ENCODE data around the gene PADI4. TPM values are rescaled to one million over a fixed set of nuclear protein-coding genes. Genes with fewer than 3 reads are reported as not detected.

The PADI4 gene
- total and polyA plus RNA-seq, 2 of the 4 experiments (the other 2 are of a cell fraction), result not detected

DNA sequence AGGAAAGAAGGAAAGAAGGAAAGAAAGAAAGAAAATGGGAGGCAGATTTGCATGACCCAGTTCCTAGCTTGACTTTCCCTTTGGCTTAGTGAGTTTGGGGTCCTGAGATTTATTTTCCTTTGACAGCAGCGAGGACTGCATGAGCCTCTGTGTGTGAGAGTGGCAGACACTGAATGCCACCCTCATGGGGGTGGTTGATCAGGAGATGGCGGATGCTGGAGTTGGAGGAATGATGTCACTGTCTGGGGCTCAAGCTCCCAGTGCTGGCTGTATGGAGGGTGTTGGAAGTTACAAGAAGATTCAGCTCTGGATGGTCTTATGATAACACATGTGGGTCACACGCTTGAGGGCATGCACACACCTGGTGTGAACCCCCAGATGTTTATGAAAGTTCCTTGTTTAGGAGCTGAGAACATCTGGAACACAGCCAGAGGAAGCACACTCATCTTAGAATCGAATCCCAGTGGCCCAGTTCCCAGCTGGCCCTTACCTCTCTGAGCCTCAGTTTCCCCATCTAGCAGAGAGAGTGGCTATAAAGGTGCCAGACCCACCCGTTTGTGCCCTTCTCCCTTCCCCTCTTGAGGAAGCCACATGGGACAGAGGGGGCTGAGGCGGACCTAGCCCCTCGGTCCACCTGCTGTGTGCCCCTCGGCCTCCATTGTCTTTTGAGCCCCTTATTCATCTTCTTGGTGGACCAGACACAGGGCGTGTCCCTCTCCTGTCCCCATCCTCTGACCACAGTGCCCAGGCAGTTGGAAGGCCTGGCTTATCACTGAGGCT lies 5.7 kb downstream of the PADI4 start:
- Histone ChIP-seq H3K79me1 (ENCODE audit: low read depth in 1 of 2, low read length in 2 of 2) (no peaks in the 10 kb centered on the region), H3K4me1 (ENCODE audit: control insufficient read depth, insufficient read depth, low read length) (no peaks in the 10 kb centered on the region), H2BK120ac (ENCODE audit: low read depth, low read length) (no peak overlapping the region), H4K91ac (ENCODE audit: insufficient read depth, low read depth, low read length) (no peak overlapping the region), H3K14ac (replicated peaks; ENCODE audit: low read depth, low read length) (no peak overlapping the region), H3K27me3 (ENCODE audit: control insufficient read depth, insufficient read depth, low read length) (peaks cover 29% of the 10 kb centered on the region), H3K23ac (ENCODE audit: low read depth, low read length) (no peak overlapping the region), H3K56ac (ENCODE audit: extremely low read depth, insufficient read depth, low read length) (no peak overlapping the region), H3K4me3 (ENCODE audit: insufficient read depth, low read depth, low read length) (no peak overlapping the region), H2BK5ac (ENCODE audit: low read depth, low read length, poor library complexity, severe bottlenecking) (no peak overlapping the region), H2AFZ (replicated peaks; ENCODE audit: low read length, poor library complexity) (no peak overlapping the region), H3K9me1 (ENCODE audit: insufficient read depth, low read length) (no peaks in the 10 kb centered on the region), H2AK9ac (replicated peaks; ENCODE audit: low read depth, low read length, poor library complexity) (no peak overlapping the region), H3K9ac (ENCODE audit: low read depth, low read length) (no peak overlapping the region), H4K8ac (ENCODE audit: low read depth in 2 of 2, low read length in 2 of 2) (no peak overlapping the region), H3K9me3 (ENCODE audit: control insufficient read depth, insufficient read depth, low read length) (no peaks in the 10 kb centered on the region), H3K4ac (ENCODE audit: low read depth, low read length) (no peak overlapping the region), H3K36me3 (ENCODE audit: control insufficient read depth, insufficient read depth, low read length) (no peaks in the 10 kb centered on the region), H3K27ac (ENCODE audit: insufficient read depth, low read length) (no peak overlapping the region), H2BK20ac (ENCODE audit: low read depth, low read length) (no peak overlapping the region), H4K5ac (ENCODE audit: low read depth, low read length) (no peak overlapping the region), H4K20me1 (ENCODE audit: insufficient read depth, low read length) (no peaks in the 10 kb centered on the region), H3K18ac (ENCODE audit: low read depth, low read length) (no peak overlapping the region), H2BK15ac (ENCODE audit: low read depth, low read length) (no peak overlapping the region), H2AK5ac (ENCODE audit: low read depth, low read length) (no peak overlapping the region), H3K4me2 (ENCODE audit: low read depth, low read length) (no peak overlapping the region)
- no peak for ATAC-seq (ENCODE audit: low read depth)
- POLR2A ChIA-PET (ENCODE audit: unreplicated experiment), result no interaction called here
- dilution Hi-C loops (cut with HindIII; ENCODE audit: low sequenced_read_pairs, unreplicated experiment), result no loop called here
- intact Hi-C loops (cut with micrococcal nuclease), result no loop called here
- CTCF ChIA-PET, result no interaction called here
- BruUV-seq (replicated peaks), result no TSS peak
- in situ Hi-C loops (cut with MboI; ENCODE audit: low sequenced_read_pairs), result no loop called here
- DNase-seq, result no peak
- WGBS, 2 experiments (ENCODE audit: extremely low coverage in 2 of 2, insufficient read length in 1 of 2), result 49% methylated on average over 3 of the region's 9 CpGs; no CpG with 5 or more reads in 1 of the 2 experiments
- TF ChIP-seq RCOR1 (IDR thresholded peaks at IDR 0.05; ENCODE audit: insufficient replicate concordance, low read length), result no peak
- no peak for TF ChIP-seq MAFK (IDR thresholded peaks at IDR 0.05; ENCODE audit: low read depth, low read length)
- no peak for TF ChIP-seq RAD21 (IDR thresholded peaks at IDR 0.05; ENCODE audit: low read length)
- TF ChIP-seq POLR2A (IDR thresholded peaks at IDR 0.05; ENCODE audit: low read depth, low read length), result no peak
- TF ChIP-seq, protein P1, sequence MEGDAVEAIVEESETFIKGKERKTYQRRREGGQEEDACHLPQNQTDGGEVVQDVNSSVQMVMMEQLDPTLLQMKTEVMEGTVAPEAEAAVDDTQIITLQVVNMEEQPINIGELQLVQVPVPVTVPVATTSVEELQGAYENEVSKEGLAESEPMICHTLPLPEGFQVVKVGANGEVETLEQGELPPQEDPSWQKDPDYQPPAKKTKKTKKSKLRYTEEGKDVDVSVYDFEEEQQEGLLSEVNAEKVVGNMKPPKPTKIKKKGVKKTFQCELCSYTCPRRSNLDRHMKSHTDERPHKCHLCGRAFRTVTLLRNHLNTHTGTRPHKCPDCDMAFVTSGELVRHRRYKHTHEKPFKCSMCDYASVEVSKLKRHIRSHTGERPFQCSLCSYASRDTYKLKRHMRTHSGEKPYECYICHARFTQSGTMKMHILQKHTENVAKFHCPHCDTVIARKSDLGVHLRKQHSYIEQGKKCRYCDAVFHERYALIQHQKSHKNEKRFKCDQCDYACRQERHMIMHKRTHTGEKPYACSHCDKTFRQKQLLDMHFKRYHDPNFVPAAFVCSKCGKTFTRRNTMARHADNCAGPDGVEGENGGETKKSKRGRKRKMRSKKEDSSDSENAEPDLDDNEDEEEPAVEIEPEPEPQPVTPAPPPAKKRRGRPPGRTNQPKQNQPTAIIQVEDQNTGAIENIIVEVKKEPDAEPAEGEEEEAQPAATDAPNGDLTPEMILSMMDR (conservative IDR thresholded peaks at IDR 0.05; ENCODE audit: low read depth, low read length), result no peak
- no peak for TF ChIP-seq CEBPB (IDR thresholded peaks at IDR 0.05; ENCODE audit: low read depth, low read length)
- TF ChIP-seq RFX5 (IDR thresholded peaks at IDR 0.05; ENCODE audit: low read depth, low read length), result no peak
- TF ChIP-seq ELK1 (IDR thresholded peaks at IDR 0.05; ENCODE audit: borderline replicate concordance, low read depth, low read length), result no peak
- no peak for TF ChIP-seq SMC3 (IDR thresholded peaks at IDR 0.05; ENCODE audit: low read depth, low read length)
- TF ChIP-seq MXI1 (IDR thresholded peaks at IDR 0.05; ENCODE audit: borderline replicate concordance, low read depth, low read length), result no peak
- no peak for TF ChIP-seq BHLHE40 (IDR thresholded peaks at IDR 0.05; ENCODE audit: low read depth, low read length)
- TF ChIP-seq MAZ (IDR thresholded peaks at IDR 0.05; ENCODE audit: borderline replicate concordance, low read depth, low read length), result no peak
- TF ChIP-seq USF2 (IDR thresholded peaks at IDR 0.05; ENCODE audit: low read depth, low read length), result no peak

Data from IMR-90 (cell line).